T-helper 2 cell treated with Interferon-gamma antibody and Interleukin-4, amounts not matched to agents 5 μg/mL and 100 μg/mL, for 36 hours (primary cell): ENCODE results near the gene ACTA2.

Experiments
- DNase-seq: peaks from one replicate; pipeline ENCODE4 v3.0.0; 2021; ENCODE audit warnings: low spot score
- H3K27ac Mint-ChIP-seq: one replicate; pipeline ENCODE4 v1.8.0; 2021; ENCODE audit warnings: mild to moderate bottlenecking, mixed read lengths
- H3K27me3 Mint-ChIP-seq: one replicate; pipeline ENCODE4 v1.8.0; 2021; ENCODE audit warnings: low read depth, mixed read lengths
- H3K36me3 Mint-ChIP-seq: one replicate; pipeline ENCODE4 v1.8.0; 2021; ENCODE audit warnings: low read depth, mixed read lengths
- H3K4me1 Mint-ChIP-seq: one replicate; pipeline ENCODE4 v1.8.0; 2021; ENCODE audit warnings: low read depth, mixed read lengths
- H3K4me3 Mint-ChIP-seq: one replicate; pipeline ENCODE4 v1.8.0; 2022; ENCODE audit warnings: mild to moderate bottlenecking, moderate library complexity, mixed read lengths
- H3K9me3 Mint-ChIP-seq: one replicate; pipeline ENCODE4 v1.8.0; 2021; ENCODE audit warnings: mixed read lengths

The ACTA2 gene

GRCh38 chr10:88954458-88955083 lies 2.0 kb upstream of the ACTA2 start:
- no peak for DNase-seq
- Mint-ChIP-seq H3K27ac (no peak overlapping the region), H3K27me3 (no peaks in the 10 kb centered on the region), H3K9me3 (no peaks in the 10 kb centered on the region), H3K4me1 (peaks cover 2% of the 10 kb centered on the region), H3K36me3 (no peaks in the 10 kb centered on the region), H3K4me3 (no peak overlapping the region)

- H3K9me3 Mint-ChIP-seq: no peaks in the 10 kb centered on the region
- no peak overlapping the region for H3K27ac Mint-ChIP-seq
- no peak overlapping the region for H3K4me3 Mint-ChIP-seq
- DNase-seq: no peak
- H3K27me3 Mint-ChIP-seq: no peaks in the 10 kb centered on the region
- peaks cover 2% of the 10 kb centered on the region for H3K4me1 Mint-ChIP-seq
- H3K36me3 Mint-ChIP-seq: no peaks in the 10 kb centered on the region
These were observed 1.1 kb upstream of the ACTA2 start for GRCh38 chr10:88953662-88954061.

GRCh38 chr10:88949912-88950837 lies 2.4 kb downstream of the ACTA2 start:
- Mint-ChIP-seq H3K4me1 (peaks cover 4% of the 10 kb centered on the region), H3K36me3 (no peaks in the 10 kb centered on the region), H3K27me3 (no peaks in the 10 kb centered on the region), H3K27ac (no peak overlapping the region), H3K9me3 (no peaks in the 10 kb centered on the region), H3K4me3 (no peak overlapping the region)
- DNase-seq: no peak

DNA sequence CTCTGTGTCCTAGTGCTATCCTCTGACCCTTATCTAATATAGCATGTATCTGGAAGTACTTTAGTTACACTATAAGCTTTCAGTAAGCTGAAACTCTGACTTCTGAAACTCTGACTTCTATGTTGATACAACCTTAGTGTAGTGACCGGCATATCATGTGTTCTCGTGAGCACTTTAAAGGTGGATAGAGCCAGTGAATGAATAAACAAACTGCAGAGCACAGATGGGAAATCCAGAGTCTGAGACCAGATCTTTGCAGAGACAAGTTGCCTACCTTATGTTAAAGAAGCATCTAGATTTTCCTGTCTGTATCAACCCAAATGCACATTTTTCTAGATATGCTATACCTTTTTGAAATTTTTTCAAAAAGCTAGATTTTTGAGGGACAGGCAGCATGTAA lies 3.5 kb downstream of the ACTA2 start:
- Mint-ChIP-seq H3K27me3 (no peaks in the 10 kb centered on the region), H3K4me1 (peaks cover 13% of the 10 kb centered on the region), H3K9me3 (no peaks in the 10 kb centered on the region), H3K36me3 (no peaks in the 10 kb centered on the region), H3K27ac (no peak overlapping the region), H3K4me3 (no peak overlapping the region)
- DNase-seq: no peak

DNA sequence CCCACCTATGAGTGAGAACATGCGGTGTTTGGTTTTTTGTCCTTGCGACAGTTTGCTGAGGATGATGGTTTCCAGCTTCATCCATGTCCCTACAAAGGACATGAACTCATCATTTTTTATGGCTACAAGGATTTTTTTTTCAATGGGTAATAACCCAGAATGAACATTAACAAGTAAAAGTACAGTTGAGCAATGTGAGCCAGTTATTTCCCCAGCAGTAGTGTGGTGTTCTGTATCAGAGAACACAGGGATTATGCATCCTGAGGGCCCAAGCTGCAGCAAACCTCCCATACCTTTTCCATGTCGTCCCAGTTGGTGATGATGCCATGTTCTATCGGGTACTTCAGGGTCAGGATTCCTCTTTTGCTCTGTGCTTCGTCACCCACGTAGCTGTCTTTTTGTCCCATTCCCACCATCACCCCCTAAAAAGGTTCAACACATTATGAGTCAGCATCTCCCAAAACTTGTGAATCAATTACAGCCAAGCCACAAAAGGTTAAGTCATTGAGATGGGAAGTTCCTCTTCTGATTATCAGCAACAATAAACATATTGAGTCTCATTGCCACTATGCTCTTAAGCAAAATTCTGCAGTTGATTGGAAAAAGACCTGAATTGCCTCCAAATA lies 5.5 kb downstream of the ACTA2 start:
- Mint-ChIP-seq H3K4me3 (no peak overlapping the region), H3K27ac (no peak overlapping the region), H3K4me1 (peaks cover 11% of the 10 kb centered on the region), H3K27me3 (no peaks in the 10 kb centered on the region), H3K9me3 (no peaks in the 10 kb centered on the region), H3K36me3 (peaks cover 3% of the 10 kb centered on the region)
- DNase-seq: no peak

- no peaks in the 10 kb centered on the region for H3K9me3 Mint-ChIP-seq
- H3K27me3 Mint-ChIP-seq: no peaks in the 10 kb centered on the region
- peaks cover 11% of the 10 kb centered on the region for H3K4me1 Mint-ChIP-seq
- H3K36me3 Mint-ChIP-seq: peaks cover 3% of the 10 kb centered on the region
- DNase-seq: no peak
- no peak overlapping the region for H3K27ac Mint-ChIP-seq
- H3K4me3 Mint-ChIP-seq: no peak overlapping the region
These were observed 6.4 kb downstream of the ACTA2 start for GRCh38 chr10:88946200-88946599.

DNA sequence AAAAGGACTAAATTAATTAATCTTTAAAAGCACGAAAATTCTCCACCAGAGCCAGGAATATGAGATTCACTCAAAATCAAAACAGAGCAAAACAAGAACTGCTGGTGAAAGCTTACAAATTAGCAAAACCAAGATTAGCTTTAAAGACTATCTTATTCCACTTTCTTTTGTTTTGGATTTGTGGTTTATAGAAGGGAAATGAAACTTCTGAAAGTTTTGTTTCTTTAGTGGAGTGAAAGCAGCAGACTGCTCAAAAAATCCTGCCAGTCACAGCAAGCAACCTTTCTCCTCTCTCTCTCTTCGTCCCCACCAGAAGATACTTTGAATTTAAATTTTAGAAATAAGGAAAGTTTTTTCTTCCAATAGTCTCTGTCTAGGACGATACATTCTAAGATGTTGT lies 7.8 kb downstream of the ACTA2 start:
- DNase-seq: no peak
- Mint-ChIP-seq H3K36me3 (peaks cover 3% of the 10 kb centered on the region), H3K4me1 (peaks cover 11% of the 10 kb centered on the region), H3K4me3 (no peak overlapping the region), H3K9me3 (no peaks in the 10 kb centered on the region), H3K27ac (no peak overlapping the region), H3K27me3 (no peaks in the 10 kb centered on the region)

DNA sequence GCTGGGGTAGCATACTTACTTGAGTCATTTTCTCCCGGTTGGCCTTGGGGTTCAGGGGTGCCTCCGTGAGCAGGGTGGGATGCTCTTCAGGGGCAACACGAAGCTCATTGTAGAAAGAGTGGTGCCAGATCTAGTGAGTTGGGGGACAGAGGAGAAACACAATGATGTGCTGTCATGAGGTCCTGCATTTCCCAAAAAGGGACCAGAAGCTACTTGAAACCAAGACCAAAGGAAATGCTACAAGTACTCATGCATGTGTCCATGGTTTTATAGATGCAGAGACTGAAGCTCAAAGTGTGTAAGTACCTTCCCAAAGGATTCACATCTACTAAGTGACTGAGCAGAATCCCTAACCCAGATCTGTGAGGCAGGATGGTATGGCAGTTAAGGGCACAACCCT lies 8.8 kb downstream of the ACTA2 start:
- H3K36me3 Mint-ChIP-seq: peaks cover 6% of the 10 kb centered on the region
- peaks cover 11% of the 10 kb centered on the region for H3K4me1 Mint-ChIP-seq
- H3K4me3 Mint-ChIP-seq: no peak overlapping the region
- no peak overlapping the region for H3K27ac Mint-ChIP-seq
- no peaks in the 10 kb centered on the region for H3K9me3 Mint-ChIP-seq
- no peak for DNase-seq
- no peaks in the 10 kb centered on the region for H3K27me3 Mint-ChIP-seq

- H3K27ac Mint-ChIP-seq: no peak overlapping the region
- peaks cover 14% of the 10 kb centered on the region for H3K36me3 Mint-ChIP-seq
- H3K9me3 Mint-ChIP-seq: no peaks in the 10 kb centered on the region
- no peak for DNase-seq
- H3K4me1 Mint-ChIP-seq: peaks cover 13% of the 10 kb centered on the region
- no peaks in the 10 kb centered on the region for H3K27me3 Mint-ChIP-seq
- H3K4me3 Mint-ChIP-seq: no peak overlapping the region
These were observed 11.5 kb downstream of the ACTA2 start for GRCh38 chr10:88941026-88941425.

DNA sequence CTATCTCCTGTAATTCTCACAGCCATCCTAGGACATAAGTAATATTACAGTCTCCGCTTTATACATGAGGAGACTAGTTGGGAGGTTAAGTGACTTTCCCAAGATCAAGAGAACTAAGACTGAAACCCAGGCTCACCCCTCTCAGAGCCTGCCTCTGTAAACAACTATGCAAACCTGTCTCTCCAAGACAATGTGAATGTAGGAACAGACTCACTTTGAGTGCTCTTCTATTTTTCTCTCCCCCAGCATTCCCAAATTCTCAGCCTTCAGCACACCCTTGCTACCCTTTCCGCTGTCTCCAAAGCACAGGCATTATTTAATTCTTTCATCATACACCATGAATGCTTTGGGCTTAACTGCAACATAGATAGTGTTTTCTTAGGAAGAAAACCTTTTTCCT lies 13.6 kb downstream of the ACTA2 start:
- Mint-ChIP-seq H3K4me3 (no peak overlapping the region), H3K36me3 (peaks cover 22% of the 10 kb centered on the region), H3K27ac (no peak overlapping the region), H3K9me3 (no peaks in the 10 kb centered on the region), H3K27me3 (no peaks in the 10 kb centered on the region), H3K4me1 (peaks cover 13% of the 10 kb centered on the region)
- DNase-seq: no peak

- Mint-ChIP-seq H3K9me3 (no peaks in the 10 kb centered on the region), H3K27me3 (no peaks in the 10 kb centered on the region), H3K36me3 (peaks cover 22% of the 10 kb centered on the region), H3K4me1 (peaks cover 14% of the 10 kb centered on the region), H3K4me3 (no peak overlapping the region), H3K27ac (no peak overlapping the region)
- DNase-seq: no peak
These were observed 14.5 kb downstream of the ACTA2 start for GRCh38 chr10:88938039-88938438.

DNA sequence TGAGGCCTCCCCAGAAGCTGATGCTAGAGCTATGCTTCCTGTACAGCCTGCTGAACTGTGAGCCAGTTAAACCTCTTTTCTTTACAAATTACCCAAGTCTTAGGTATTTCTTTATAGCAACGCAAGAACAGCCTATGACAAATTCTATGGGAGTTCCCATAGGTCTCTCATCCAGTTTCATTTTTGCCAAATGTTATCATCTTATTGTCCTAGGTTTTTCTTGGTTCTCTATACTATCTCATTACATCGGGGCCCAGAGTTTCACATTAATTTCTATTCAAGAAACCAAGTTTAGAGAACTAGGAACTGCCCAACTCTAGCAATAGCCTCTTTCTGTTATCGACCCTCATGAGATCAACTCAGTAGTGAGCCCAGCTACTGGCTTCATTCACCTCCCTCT lies 15.9 kb downstream of the ACTA2 start:
- Mint-ChIP-seq H3K27ac (no peak overlapping the region), H3K4me1 (peaks cover 19% of the 10 kb centered on the region), H3K36me3 (peaks cover 26% of the 10 kb centered on the region), H3K9me3 (no peaks in the 10 kb centered on the region), H3K4me3 (no peak overlapping the region), H3K27me3 (no peaks in the 10 kb centered on the region)
- DNase-seq: no peak

- Mint-ChIP-seq H3K4me3 (peak overlapping the region; percentile 9), H3K36me3 (peaks cover 28% of the 10 kb centered on the region), H3K27me3 (no peaks in the 10 kb centered on the region), H3K27ac (peak overlapping the region; percentile 68), H3K9me3 (no peaks in the 10 kb centered on the region), H3K4me1 (peaks cover 19% of the 10 kb centered on the region)
- DNase-seq: peak; percentile 52
These were observed 17.5 kb downstream of the ACTA2 start for GRCh38 chr10:88934900-88935672.

GRCh38 chr10:88933564-88933963 lies 19.0 kb downstream of the ACTA2 start:
- Mint-ChIP-seq H3K36me3 (peaks cover 28% of the 10 kb centered on the region), H3K9me3 (no peaks in the 10 kb centered on the region), H3K27me3 (no peaks in the 10 kb centered on the region), H3K4me1 (peaks cover 19% of the 10 kb centered on the region), H3K4me3 (no peak overlapping the region), H3K27ac (no peak overlapping the region)
- no peak for DNase-seq
